Mucosa of descending colon (tissue), 3 donors: Measurements from ENCODE around the gene ITSN1. TPM values are rescaled to one million over a fixed set of nuclear protein-coding genes. Genes with fewer than 3 reads are reported as not detected.
"Not testable (repeated sequence)": the region's sequence is repeated elsewhere in the genome, so short reads cannot be mapped to it uniquely, and the experiment has no call there.

Experiments used
- ATAC-seq: fragments of 200-7000 bp; cut with Tn5 transposase; one replicate; pipeline ENCODE4 v1.9.1; 2020; ENCODE audit warnings: mild to moderate bottlenecking, moderate library complexity
- DNase-seq, 3 donors: peaks; one replicate each; pipeline ENCODE4 v3.0.0-alpha.2; 2020
- H3K36me3 ChIP-seq: fragments of 200-600 bp; one replicate; pipeline ENCODE4 v1.8.0; 2021; ENCODE audit warnings: low read depth, mild to moderate bottlenecking
- H3K4me1 ChIP-seq: fragments of 200-600 bp; one replicate; pipeline ENCODE4 v1.8.0; 2021; ENCODE audit warnings: low read depth, mild to moderate bottlenecking
- H3K4me3 ChIP-seq: fragments of 200-600 bp; one replicate; pipeline ENCODE4 v1.8.0; 2021; ENCODE audit warnings: mild to moderate bottlenecking
- H3K9me3 ChIP-seq: fragments of 200-600 bp; one replicate; pipeline ENCODE4 v1.8.0; 2021; ENCODE audit warnings: mild to moderate bottlenecking
- intact Hi-C, 2 donors: fragments of 100-400 bp; cut with DNase I in 1 of 2; cut with micrococcal nuclease in 1 of 2; formaldehyde crosslinking; loops; one replicate each; pipeline versions ENCODE4 v1.11.0 to v1.11.1; 2022; cut with DNase I, micrococcal nuclease
- total RNA-seq, 3 donors: library from RNA; stranded (reverse); fragmentation: NEBNext Ultra II Directional in 2 of 3; extraction: Animal tissue kit (Norgen Biotek cat#: 25700) in 2 of 3; gene quantifications; one replicate each; pipeline versions ENCODE4 v1.2.1 to v1.2.4, GENCODE V29; 2021 to 2023
- TF ChIP-seq, protein P1 (sequence below): fragments of 200-600 bp; IDR thresholded peaks from one replicate; pipeline ENCODE4 v1.8.0; 2022; ENCODE audit warnings: antibody characterized with exemption, mild to moderate bottlenecking
- donor health status: DM: no; HTN: no; CAD: no; lungs with moderate emphysema.
- donor health status: DM: no; HTN: no; CAD: no.
- donor health status: DM: no; HTN: yes; CAD: no.

Gene ITSN1
- total RNA-seq, 3 donors from 2014 or later, result 35.6 to 54.8 (median 45.3) TPM

DNA sequence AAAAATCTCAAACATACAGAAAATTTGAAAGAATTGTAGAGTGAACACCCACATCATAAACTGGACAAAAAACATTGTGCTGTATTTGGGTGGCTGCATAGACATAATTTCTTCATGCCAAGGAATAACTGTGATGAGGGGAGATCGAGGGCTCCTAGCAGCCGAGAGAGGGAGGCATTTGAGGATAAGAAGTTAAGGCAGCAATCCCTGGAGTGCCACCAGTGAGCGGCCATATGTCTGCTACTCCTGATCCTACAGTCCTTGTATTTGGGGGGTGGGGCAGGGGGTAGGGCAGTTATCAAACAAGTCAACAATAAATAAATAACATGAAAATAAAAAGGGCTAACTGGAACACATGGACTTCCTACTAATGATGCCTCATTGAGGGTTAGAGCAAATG is 218.8 kb downstream of the ITSN1 start:
- Histone ChIP-seq H3K4me3 (no peak overlapping the region), H3K9me3 (no peaks in the 10 kb centered on the region), H3K4me1 (no peaks in the 10 kb centered on the region), H3K36me3 (no peaks in the 10 kb centered on the region)
- DNase-seq (no peak), ATAC-seq (no peak)
- TF ChIP-seq, protein P1, sequence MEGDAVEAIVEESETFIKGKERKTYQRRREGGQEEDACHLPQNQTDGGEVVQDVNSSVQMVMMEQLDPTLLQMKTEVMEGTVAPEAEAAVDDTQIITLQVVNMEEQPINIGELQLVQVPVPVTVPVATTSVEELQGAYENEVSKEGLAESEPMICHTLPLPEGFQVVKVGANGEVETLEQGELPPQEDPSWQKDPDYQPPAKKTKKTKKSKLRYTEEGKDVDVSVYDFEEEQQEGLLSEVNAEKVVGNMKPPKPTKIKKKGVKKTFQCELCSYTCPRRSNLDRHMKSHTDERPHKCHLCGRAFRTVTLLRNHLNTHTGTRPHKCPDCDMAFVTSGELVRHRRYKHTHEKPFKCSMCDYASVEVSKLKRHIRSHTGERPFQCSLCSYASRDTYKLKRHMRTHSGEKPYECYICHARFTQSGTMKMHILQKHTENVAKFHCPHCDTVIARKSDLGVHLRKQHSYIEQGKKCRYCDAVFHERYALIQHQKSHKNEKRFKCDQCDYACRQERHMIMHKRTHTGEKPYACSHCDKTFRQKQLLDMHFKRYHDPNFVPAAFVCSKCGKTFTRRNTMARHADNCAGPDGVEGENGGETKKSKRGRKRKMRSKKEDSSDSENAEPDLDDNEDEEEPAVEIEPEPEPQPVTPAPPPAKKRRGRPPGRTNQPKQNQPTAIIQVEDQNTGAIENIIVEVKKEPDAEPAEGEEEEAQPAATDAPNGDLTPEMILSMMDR, result no peak
- intact Hi-C loops, result no loop called here

DNA sequence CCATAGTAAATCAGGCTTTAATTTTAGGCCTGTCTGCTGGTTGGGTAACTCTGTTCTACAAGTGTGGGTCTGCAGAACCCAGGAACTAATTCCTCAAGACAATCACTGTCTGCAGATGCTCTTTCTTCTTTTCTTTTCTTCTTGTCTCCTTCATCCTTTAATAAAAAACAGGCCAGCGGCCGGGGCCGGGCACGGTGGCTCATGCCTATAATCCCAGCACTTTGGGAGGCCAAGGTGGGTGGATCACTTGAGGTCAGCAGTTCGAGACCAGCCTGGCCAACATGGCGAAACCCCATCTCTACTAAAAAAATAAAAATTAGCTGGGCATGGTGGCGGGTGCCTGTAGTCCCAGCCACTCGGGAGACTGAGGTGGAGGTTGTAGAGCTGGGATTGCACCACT is 220.9 kb downstream of the ITSN1 start:
- H3K4me3 ChIP-seq, H3K4me1 ChIP-seq, H3K36me3 ChIP-seq, ATAC-seq, intact Hi-C loops, H3K9me3 ChIP-seq, DNase-seq: not testable (repeated sequence)

DNA sequence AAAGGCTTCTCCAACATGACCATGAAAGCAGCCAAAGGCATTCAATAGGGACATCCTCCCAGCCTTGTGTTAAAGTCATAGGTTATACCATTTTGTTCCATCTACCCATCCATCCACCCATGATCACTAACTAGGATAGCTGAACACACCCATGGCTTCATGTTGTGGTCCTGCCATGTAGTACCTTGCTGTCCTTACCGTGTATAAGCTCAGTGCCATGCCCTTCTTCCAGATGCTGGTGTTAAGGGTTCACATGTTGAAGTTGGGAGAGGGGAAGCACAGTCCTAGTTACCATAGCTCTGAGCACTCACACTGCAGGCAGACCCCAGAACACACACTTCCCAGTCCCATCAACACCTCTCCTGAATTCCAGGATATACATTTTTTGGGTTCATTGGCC is 221.8 kb downstream of the ITSN1 start:
- Histone ChIP-seq H3K4me1 (no peaks in the 10 kb centered on the region), H3K4me3 (no peak overlapping the region), H3K9me3 (no peaks in the 10 kb centered on the region), H3K36me3 (no peaks in the 10 kb centered on the region)
- ATAC-seq (no peak), DNase-seq (no peak)
- TF ChIP-seq, protein P1, result no peak
- intact Hi-C loops, result no loop called here

DNA sequence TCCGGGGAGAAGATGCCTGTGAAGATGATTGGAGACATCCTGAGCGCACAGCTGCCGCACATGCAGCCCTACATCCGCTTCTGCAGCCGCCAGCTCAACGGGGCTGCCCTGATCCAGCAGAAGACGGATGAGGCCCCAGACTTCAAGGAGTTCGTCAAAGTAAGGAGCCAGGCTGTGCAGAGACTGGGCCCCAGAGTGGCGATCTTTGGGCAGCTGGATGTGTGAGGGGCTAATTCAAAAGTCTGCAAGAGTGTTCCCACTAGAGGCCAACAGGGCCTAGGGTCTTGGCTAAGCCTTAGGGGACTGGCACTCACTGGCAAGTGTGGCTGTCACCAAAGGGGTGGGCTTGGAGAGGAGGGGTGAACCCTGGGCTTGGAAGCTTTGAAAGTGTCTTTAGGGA is 222.9 kb downstream of the ITSN1 start:
- H3K36me3 ChIP-seq, result no peaks in the 10 kb centered on the region
- DNase-seq (no peak), ATAC-seq (no peak)
- H3K4me3 ChIP-seq, result no peak overlapping the region
- intact Hi-C loops, result no loop called here
- TF ChIP-seq, protein P1, result no peak
- H3K9me3 ChIP-seq, result no peaks in the 10 kb centered on the region
- no peaks in the 10 kb centered on the region for H3K4me1 ChIP-seq

DNA sequence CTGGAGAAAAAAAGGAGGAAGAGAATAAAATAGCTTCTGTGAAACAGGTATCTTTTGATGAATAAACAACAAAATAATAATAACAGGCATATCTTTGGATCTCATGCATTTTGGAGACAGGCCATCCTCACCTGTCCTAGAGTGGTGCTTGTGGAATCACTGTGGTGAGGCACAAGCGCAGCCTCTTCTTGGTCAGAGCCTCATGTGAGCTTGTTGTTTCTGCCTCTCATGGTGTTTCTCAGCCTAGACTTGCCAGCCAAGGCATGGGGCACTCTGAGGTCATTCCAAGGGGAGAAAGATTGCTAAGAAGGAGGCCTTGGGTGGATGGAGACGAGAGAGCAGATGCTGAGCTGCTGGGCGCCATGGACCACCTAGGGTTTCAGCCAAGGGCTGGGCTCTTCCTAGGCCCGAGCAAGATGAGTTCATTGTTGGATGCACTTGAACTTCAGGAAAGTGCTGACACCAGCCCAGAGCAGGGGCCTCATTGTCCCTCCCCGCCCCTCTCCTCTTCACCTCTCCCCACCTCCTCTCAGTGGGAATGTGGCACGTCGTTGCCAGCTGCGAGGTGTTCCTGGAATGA is 223.8 kb downstream of the ITSN1 start:
- ATAC-seq, result no peak

DNA sequence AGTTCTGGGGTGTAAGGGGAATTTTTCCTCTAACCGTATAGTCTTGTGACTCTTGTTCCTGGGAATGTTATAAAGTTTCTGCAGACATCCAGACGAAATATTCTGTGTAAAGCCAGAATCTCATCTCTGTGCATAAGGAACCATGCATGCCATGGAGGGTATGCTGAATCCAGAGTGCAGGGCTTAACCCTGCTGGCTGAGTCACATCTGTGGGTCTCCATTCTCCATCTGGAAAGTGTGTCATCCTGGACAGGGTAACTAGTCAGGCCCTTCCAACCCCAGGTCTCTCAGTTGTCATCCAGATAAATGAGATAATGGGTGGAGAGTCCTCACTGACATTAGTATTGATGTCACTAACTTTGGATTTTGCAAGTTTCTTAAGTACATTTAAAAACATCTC is 224.5 kb downstream of the ITSN1 start:
- Histone ChIP-seq H3K4me1 (no peaks in the 10 kb centered on the region), H3K36me3 (no peaks in the 10 kb centered on the region), H3K9me3 (no peaks in the 10 kb centered on the region), H3K4me3 (no peak overlapping the region)
- TF ChIP-seq, protein P1, result no peak
- DNase-seq, result no peak
- ATAC-seq, result no peak
- intact Hi-C loops, result no loop called here

More for the DNA sequence above, 223.8 kb downstream of the ITSN1 start:
- Histone ChIP-seq H3K36me3 (no peaks in the 10 kb centered on the region), H3K9me3 (no peaks in the 10 kb centered on the region), H3K4me1 (no peaks in the 10 kb centered on the region), H3K4me3 (no peak overlapping the region)
- intact Hi-C loops, result no loop called here
- TF ChIP-seq, protein P1, result no peak
- no peak for DNase-seq

DNA sequence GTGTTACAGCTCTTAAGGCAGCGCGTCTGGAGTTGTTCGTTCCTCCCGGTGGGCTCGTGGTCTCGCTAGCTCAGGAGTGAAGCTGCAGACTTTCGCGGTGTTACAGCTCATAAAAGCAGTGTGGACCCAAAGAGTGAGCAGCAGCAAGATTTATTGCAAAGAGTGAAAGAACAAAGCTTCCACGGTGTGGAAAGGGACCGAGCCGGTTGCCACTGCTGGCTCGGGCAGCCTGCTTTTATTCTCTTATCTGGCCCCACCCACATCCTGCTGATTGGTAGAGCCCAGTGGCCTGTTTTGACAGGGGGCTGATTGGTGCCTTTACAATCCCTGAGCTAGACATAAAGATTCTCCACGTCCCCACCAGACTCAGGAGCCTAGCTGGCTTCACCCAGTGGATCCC is 225.6 kb downstream of the ITSN1 start:
- ATAC-seq, intact Hi-C loops, H3K4me1 ChIP-seq, H3K9me3 ChIP-seq, H3K36me3 ChIP-seq, DNase-seq, H3K4me3 ChIP-seq: not testable (repeated sequence)
